Neural progenitor cell (in vitro differentiated cells): ENCODE measurements around the gene VEZF1.

Experiments
- EZH2phosphoT487 ChIP-seq: fragments of 200-600 bp; sonication (generic); IDR thresholded peaks from 2 replicates; pipeline ENCODE4 v1.6.1; 2017; ENCODE audit warnings: antibody characterized with exemption
- TF ChIP-seq, protein P1 (sequence below): fragments of 200-600 bp; sonication (generic); IDR thresholded peaks from 2 replicates; pipeline ENCODE4 v1.5.1; 2017; ENCODE audit warnings: antibody characterized with exemption, mild to moderate bottlenecking

DNA sequence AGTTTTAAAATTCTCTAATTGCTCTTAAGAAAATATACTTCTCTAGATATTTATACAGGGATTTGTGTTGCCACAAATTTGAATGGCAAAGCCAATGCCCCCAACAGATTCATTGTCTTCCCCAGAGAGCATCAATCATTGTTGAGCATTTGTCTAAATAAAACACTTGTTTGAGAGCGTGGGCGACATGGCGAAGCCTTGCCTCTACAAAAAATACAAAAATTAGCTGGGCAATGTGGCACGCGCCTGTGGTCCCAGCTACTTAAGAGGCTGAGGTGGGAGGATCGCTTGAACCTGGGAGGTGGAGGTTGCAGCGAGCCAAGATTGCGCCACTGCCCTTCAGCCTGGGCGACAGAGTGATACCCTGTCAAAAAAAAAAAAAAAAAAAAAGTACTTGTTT, 32.3 kb upstream of the VEZF1 start:
- TF ChIP-seq, protein P1, sequence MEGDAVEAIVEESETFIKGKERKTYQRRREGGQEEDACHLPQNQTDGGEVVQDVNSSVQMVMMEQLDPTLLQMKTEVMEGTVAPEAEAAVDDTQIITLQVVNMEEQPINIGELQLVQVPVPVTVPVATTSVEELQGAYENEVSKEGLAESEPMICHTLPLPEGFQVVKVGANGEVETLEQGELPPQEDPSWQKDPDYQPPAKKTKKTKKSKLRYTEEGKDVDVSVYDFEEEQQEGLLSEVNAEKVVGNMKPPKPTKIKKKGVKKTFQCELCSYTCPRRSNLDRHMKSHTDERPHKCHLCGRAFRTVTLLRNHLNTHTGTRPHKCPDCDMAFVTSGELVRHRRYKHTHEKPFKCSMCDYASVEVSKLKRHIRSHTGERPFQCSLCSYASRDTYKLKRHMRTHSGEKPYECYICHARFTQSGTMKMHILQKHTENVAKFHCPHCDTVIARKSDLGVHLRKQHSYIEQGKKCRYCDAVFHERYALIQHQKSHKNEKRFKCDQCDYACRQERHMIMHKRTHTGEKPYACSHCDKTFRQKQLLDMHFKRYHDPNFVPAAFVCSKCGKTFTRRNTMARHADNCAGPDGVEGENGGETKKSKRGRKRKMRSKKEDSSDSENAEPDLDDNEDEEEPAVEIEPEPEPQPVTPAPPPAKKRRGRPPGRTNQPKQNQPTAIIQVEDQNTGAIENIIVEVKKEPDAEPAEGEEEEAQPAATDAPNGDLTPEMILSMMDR: no peak
- no peak for TF ChIP-seq EZH2phosphoT487
